NCI-H2196 (cell line): Measurements from ENCODE around the gene ZDHHC8.

Experiments used
- DNase-seq: peaks from one replicate; lab custom pipeline; 2025; ENCODE audit not compliant: unreplicated experiment; lab: John Stamatoyannopoulos, UW

Gene ZDHHC8

GRCh38 chr22:20131597-20131858 lies at the start of gene ZDHHC8:
Gene ZDHHC8 (plus strand): TSS chr22:20131804. CDS start chr22:20131948, 144 bp downstream.
- no peak for DNase-seq

GRCh38 chr22:20083157-20083890 lies 48.3 kb upstream of the ZDHHC8 start:
- DNase-seq = no peak

GRCh38 chr22:20083891-20084546 lies 47.6 kb upstream of the ZDHHC8 start:
- DNase-seq = no peak

GRCh38 chr22:20084547-20085413 lies 46.8 kb upstream of the ZDHHC8 start:
- DNase-seq = peak; percentile 3

- DNase-seq = no peak
These were observed 46.0 kb upstream of the ZDHHC8 start for GRCh38 chr22:20085651-20086050.

DNA sequence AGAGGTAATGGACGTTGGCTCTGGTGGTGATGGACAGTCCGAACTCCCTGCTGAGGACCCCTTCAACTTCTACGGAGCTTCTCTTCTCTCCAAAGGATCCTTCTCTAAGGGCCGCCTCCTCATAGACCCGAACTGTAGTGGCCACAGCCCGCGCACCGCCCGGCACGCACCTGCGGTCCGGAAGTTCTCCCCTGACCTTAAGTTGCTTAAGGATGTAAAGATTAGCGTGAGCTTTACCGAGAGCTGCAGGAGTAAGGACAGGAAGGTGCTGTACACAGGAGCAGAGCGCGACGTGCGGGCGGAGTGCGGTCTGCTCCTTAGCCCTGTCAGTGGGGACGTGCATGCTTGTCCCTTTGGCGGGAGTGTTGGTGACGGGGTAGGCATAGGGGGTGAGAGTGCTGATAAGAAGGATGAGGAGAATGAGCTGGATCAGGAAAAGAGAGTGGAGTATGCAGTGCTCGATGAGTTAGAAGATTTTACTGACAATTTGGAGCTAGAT lies 45.5 kb upstream of the ZDHHC8 start:
- no peak for DNase-seq

GRCh38 chr22:20086763-20087162 lies 44.8 kb upstream of the ZDHHC8 start:
- no peak for DNase-seq

DNA sequence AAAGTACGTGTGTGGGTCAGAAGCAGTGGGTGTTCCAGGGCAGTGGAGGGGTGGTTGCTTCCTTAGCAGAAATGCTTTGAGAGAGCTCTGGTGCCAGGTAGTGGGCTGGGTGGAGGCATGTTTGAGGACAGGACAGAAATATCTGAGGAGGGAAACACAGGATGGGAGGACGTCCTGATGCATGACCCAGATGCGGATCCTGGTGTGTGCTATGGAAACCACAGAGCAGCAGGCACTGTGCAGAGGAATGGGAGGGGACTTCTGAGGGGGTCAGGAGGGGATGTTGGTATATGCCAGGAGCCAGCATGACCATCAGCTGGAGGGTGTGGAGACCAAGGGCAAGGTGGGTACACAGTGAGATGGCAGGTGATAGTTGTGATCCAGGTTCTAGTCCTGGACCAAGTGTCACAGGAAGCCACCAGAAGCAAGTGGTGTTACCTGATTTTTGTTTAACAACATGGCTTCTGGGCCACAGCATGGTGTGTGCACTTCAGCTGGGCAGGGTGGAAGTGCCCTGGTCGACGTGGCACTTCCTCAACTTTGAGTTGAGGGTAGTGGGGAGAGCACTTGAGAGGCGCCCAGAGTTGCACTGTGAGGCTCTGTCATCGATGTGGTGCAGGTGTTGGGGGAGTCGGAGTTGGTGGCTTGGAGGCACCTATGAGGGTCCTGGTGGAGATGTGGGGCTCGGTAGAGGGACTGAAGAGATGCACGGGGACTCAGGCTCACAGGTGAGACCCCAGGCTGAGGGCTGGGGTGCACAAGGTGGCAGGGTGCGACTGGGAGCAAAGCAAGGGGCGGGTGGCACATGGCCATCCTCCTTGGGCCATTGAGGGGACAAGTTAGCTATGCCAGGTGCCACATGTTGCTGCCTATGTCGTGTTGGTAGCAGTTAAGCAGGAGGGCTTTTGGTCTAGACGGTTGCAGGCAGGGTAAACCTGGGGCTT lies 44.0 kb upstream of the ZDHHC8 start:
- no peak for DNase-seq

DNA sequence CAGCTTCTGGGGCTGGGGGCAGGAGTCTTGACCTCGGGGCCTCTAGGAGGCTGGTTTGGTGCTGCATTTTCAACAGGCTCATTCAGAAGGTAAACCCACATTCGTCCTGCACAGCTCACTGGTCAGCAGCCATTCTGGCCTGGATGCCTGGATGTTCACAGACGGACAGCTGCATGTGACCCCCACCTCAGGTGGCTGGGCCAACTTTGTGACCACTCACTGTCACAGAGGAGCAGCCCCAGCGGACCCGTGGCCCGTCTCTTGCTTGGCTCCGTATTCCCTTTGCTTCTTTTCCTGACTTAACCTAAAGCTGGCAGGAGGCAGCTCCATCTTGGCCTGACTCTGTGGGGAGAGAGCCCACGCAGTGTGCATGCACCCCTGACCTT lies 43.3 kb upstream of the ZDHHC8 start:
- no peak for DNase-seq

- DNase-seq = no peak
These were observed 42.2 kb upstream of the ZDHHC8 start for GRCh38 chr22:20089226-20089976.

GRCh38 chr22:20089977-20090729 lies 41.5 kb upstream of the ZDHHC8 start:
- DNase-seq = no peak

- no peak for DNase-seq
These were observed 40.8 kb upstream of the ZDHHC8 start for GRCh38 chr22:20090730-20091240.

- DNase-seq = no peak
These were observed 39.7 kb upstream of the ZDHHC8 start for GRCh38 chr22:20091690-20092476.

DNA sequence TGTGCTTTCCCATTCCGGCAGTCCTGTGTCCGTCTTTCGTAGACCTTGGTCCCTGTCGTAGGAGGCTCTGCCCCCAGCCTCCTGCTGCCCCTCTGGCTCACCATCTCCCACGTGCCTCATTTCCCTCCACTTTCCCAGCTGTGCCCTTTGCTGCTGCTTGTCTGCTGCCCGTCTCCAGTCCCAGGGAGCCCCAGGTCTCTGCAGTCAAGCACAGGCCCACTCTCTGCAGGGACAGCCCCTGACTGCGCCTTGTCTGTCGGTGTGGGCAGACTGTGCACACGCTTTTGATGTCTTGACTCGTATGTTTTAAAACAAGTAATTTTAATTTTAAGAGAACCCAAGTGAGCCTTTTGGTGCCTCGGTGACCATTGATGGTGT lies 39.1 kb upstream of the ZDHHC8 start:
- DNase-seq = no peak

GRCh38 chr22:20093418-20094196 lies 38.0 kb upstream of the ZDHHC8 start:
- no peak for DNase-seq

DNA sequence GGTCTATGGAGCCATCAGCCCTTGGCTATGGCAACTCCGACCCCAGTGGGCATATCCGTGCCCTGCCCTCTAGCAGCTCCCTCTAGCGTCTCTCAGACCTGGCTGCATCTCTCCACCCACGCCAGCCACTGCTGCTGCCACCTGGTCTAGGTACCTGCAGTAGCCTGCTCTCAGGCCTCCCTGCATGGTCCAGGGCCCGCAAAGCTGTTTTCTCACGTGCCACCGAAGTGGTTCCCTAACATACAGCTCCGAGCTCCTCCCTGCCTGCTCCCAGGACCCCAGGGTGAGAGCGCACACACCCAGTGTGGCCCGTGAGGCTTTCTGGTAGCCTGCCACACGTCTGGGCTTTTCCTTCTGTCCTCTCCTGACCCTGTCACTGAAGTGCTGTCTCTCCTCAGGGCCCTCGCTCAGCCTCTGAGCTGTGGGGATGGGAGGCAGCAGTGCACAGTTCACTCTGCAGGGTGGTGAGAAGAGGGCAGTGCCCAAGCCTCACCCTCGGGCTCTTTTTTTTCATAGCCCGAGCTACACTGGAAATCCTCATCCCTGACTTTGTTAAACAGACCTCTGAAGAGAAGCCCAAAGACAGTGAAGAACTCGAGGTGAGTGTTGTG lies 37.3 kb upstream of the ZDHHC8 start:
- DNase-seq = no peak

DNA sequence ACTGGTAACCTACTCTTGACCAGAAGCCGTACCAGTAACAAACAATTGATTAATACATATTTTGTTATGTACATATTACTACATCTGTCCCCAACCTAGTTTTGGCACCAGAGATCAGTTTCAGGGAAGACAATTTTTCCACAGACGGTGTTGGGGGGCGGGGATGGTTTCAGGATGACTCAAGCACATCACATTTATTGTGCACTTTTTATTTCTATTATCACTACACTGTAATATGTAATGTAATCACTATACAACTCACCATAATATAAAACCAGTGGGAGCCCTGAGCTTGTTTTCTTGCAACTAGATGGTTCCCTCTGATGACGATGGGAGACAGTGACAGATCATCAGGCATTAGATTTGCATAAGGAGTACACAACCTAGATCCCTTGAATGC lies 36.1 kb upstream of the ZDHHC8 start:
- no peak for DNase-seq
